OCI-LY7 (cell line): ENCODE data around the gene ANKH. TPM values are rescaled to one million over a fixed set of nuclear protein-coding genes. Genes with fewer than 3 reads are reported as not detected.

Experiments used
- BruUV-seq: library from RNA; stranded (reverse); fragments of 400-500 nt; replicated peaks from 2 replicates; lab custom pipeline; 2021; lab: Mats Ljungman, UMichigan
- CTCF ChIA-PET: fragments of 300-600 bp; sonication (Branson Sonifier 250); formaldehyde crosslinking; loops from one replicate; lab custom pipeline; 2022; ENCODE audit warnings: antibody characterized with exemption; ENCODE audit not compliant: unreplicated experiment; lab: Charles Lee
- POLR2A ChIA-PET: fragments of 300-600 bp; sonication (Branson Sonifier 250); formaldehyde crosslinking; loops from one replicate; lab custom pipeline; 2022; ENCODE audit warnings: antibody characterized with exemption; lab: Charles Lee
- DNase-seq: peaks from one replicate; pipeline ENCODE4 v3.0.0-alpha.2; 2015; ENCODE audit warnings: low spot score
- H2AFZ ChIP-seq: fragments of 200-600 bp; sonication (generic), shearing (Covaris generic); 2 replicates; pipeline ENCODE4 v1.6.1; 2014; ENCODE audit warnings: mild to moderate bottlenecking, antibody characterized with exemption, low read length, moderate library complexity
- H3K27ac ChIP-seq: fragments of 200-600 bp; sonication (generic); 2 replicates; pipeline ENCODE4 v1.5.1; 2014; ENCODE audit warnings: mixed run types, low read depth, mild to moderate bottlenecking, moderate library complexity, low read length, inconsistent platforms; ENCODE audit not compliant: poor library complexity, severe bottlenecking
- H3K36me3 ChIP-seq: fragments of 200-600 bp; sonication (generic); 2 replicates; pipeline ENCODE4 v1.6.1; 2014; ENCODE audit warnings: mild to moderate bottlenecking, antibody characterized with exemption, low read length, moderate library complexity, mixed read lengths; ENCODE audit not compliant: insufficient read depth
- H3K4me1 ChIP-seq: fragments of 200-600 bp; sonication (generic); 2 replicates; pipeline ENCODE4 v1.5.1; 2014; ENCODE audit warnings: mild to moderate bottlenecking, low read length; ENCODE audit not compliant: insufficient read depth, poor library complexity, severe bottlenecking
- H3K4me2 ChIP-seq: fragments of 200-600 bp; sonication (generic); 2 replicates; pipeline ENCODE4 v1.6.1; 2014; ENCODE audit warnings: mild to moderate bottlenecking, low read length
- H3K4me3 ChIP-seq: fragments of 200-600 bp; sonication (generic); 2 replicates; pipeline ENCODE4 v1.5.1; 2014; ENCODE audit warnings: mild to moderate bottlenecking, low read depth, low read length; ENCODE audit not compliant: poor library complexity, severe bottlenecking
- H3K79me2 ChIP-seq: fragments of 200-600 bp; sonication (generic); 2 replicates; pipeline ENCODE4 v1.6.1; 2016; ENCODE audit warnings: low read depth, mild to moderate bottlenecking, low read length, moderate library complexity, mixed read lengths; ENCODE audit not compliant: insufficient read depth
- H3K9me2 ChIP-seq: fragments of 200-600 bp; sonication (generic); 2 replicates; pipeline ENCODE4 v1.6.1; 2016; ENCODE audit warnings: mild to moderate bottlenecking, low read length, mixed read lengths; ENCODE audit not compliant: insufficient read depth
- H3K9me3 ChIP-seq: fragments of 200-600 bp; sonication (generic); 2 replicates; pipeline ENCODE4 v1.6.1; 2014; ENCODE audit warnings: mild to moderate bottlenecking, mixed run types, low read length, mixed read lengths
- H4K20me1 ChIP-seq: fragments of 200-600 bp; sonication (generic); 2 replicates; pipeline ENCODE4 v1.6.1; 2014; ENCODE audit warnings: mild to moderate bottlenecking, antibody characterized with exemption, low read length, moderate library complexity, mixed read lengths; ENCODE audit not compliant: insufficient read depth
- CTCF ChIP-seq: fragments of 200-600 bp; sonication (generic); conservative IDR thresholded peaks from 2 replicates; pipeline ENCODE4 v1.5.1; 2014; ENCODE audit warnings: mild to moderate bottlenecking, antibody characterized with exemption, low read length, moderate library complexity, mixed read lengths
- EZH2phosphoT487 ChIP-seq: fragments of 200-600 bp; sonication (generic); IDR thresholded peaks from 2 replicates; pipeline ENCODE4 v1.6.1; 2018; ENCODE audit warnings: low read depth, borderline replicate concordance, mild to moderate bottlenecking, mixed run types, antibody characterized with exemption, low read length, moderate library complexity, mixed read lengths
- intact Hi-C: fragments of 100-400 bp; cut with micrococcal nuclease; formaldehyde crosslinking; loops from one replicate; pipeline ENCODE4 v1.10.0; 2022; ENCODE audit not compliant: unreplicated experiment
- total RNA-seq, 2 experiments: library from RNA; depleted of rRNA in 1 of 2; stranded (reverse); fragments of >200 nt in 1 of 2; shearing (Covaris generic) in 1 of 2; gene quantifications; 2 replicates each; pipeline ENCODE4 v1.2.3, GENCODE V29; 2014 to 2022

Gene ANKH
- total RNA-seq, 2 experiments from 2014 or later = 23.1 to 80.4 TPM

- H3K27ac ChIP-seq = no peak overlapping the region
- H3K4me2 ChIP-seq = no peak overlapping the region
- no peaks in the 10 kb centered on the region for H3K9me3 ChIP-seq
- H3K79me2 ChIP-seq = no peaks in the 10 kb centered on the region
- ChIA-PET CTCF (interaction anchor here (1.4 kb wide), 1 partner anchor 112 kb away, joined by 3 read pairs; no protein-coding TSS in a partner anchor), POLR2A (no interaction called here)
- TF ChIP-seq CTCF (no peak), EZH2phosphoT487 (no peak)
- no peak overlapping the region for H2AFZ ChIP-seq
- intact Hi-C loops = loop anchor here (1.0 kb wide), 2 partner anchors 142 to 275 kb away; no protein-coding TSS in a partner anchor
- peaks cover 12% of the 10 kb centered on the region; the same call in 1 of the 2 replicates for H3K36me3 ChIP-seq
- no peaks in the 10 kb centered on the region for H3K9me2 ChIP-seq
- H4K20me1 ChIP-seq = no peaks in the 10 kb centered on the region
- DNase-seq = no peak
- no peak overlapping the region for H3K4me3 ChIP-seq
- BruUV-seq = no TSS peak
- no peaks in the 10 kb centered on the region for H3K4me1 ChIP-seq
Measured at GRCh38 chr5:14727928-14728458, 143.6 kb downstream of the ANKH start.

GRCh38 chr5:14727428-14727865 lies 144.1 kb downstream of the ANKH start:
- intact Hi-C loops = loop anchor here (1.0 kb wide), 2 partner anchors 143 to 276 kb away; no protein-coding TSS in a partner anchor
- no TSS peak for BruUV-seq
- POLR2A ChIA-PET = interaction anchor here (1.1 kb wide), 1 partner anchor 146 kb away, joined by 3 read pairs; no protein-coding TSS in a partner anchor
- no peak overlapping the region for H3K4me3 ChIP-seq
- DNase-seq = peak; percentile 79
- H3K27ac ChIP-seq = no peak overlapping the region
- no peaks in the 10 kb centered on the region for H4K20me1 ChIP-seq
- peaks cover 12% of the 10 kb centered on the region; the same call in 1 of the 2 replicates for H3K36me3 ChIP-seq
- H3K4me1 ChIP-seq = no peaks in the 10 kb centered on the region
- H3K9me3 ChIP-seq = no peaks in the 10 kb centered on the region
- TF ChIP-seq CTCF = peak; percentile 99
- no peak for TF ChIP-seq EZH2phosphoT487
- no peaks in the 10 kb centered on the region for H3K79me2 ChIP-seq
- H2AFZ ChIP-seq = no peak overlapping the region
- no peaks in the 10 kb centered on the region for H3K9me2 ChIP-seq
- H3K4me2 ChIP-seq = no peak overlapping the region
- CTCF ChIA-PET = interaction anchor here (1.0 to 1.4 kb wide), 3 partner anchors 35 to 143 kb away, joined by 3 read pairs; no protein-coding TSS in a partner anchor
